Endothelial cell (in vitro differentiated cells): ENCODE measurements around the gene PML. TPM values are rescaled to one million over a fixed set of nuclear protein-coding genes. Genes with fewer than 3 reads are reported as not detected.

Source experiments
- DNase-seq: peaks from one replicate; pipeline ENCODE4 v3.0.0; 2021; ENCODE audit warnings: low spot score
- H3K27ac Mint-ChIP-seq: one replicate; pipeline ENCODE4 v1.8.0; 2021; ENCODE audit warnings: mixed read lengths, inconsistent platforms; ENCODE audit not compliant: unreplicated experiment
- H3K27me3 Mint-ChIP-seq: one replicate; pipeline ENCODE4 v1.8.0; 2021; ENCODE audit warnings: mild to moderate bottlenecking, moderate library complexity, mixed read lengths, inconsistent platforms; ENCODE audit not compliant: unreplicated experiment
- H3K36me3 Mint-ChIP-seq: one replicate; pipeline ENCODE4 v1.8.0; 2021; ENCODE audit warnings: mild to moderate bottlenecking, low read depth, mixed read lengths, inconsistent platforms; ENCODE audit not compliant: unreplicated experiment
- H3K4me1 Mint-ChIP-seq: one replicate; pipeline ENCODE4 v1.8.0; 2021; ENCODE audit warnings: mild to moderate bottlenecking, mixed read lengths, inconsistent platforms; ENCODE audit not compliant: unreplicated experiment
- H3K4me3 Mint-ChIP-seq: one replicate; pipeline ENCODE4 v1.8.0; 2021; ENCODE audit warnings: mild to moderate bottlenecking, mixed read lengths, inconsistent platforms; ENCODE audit not compliant: unreplicated experiment
- H3K9me3 Mint-ChIP-seq: one replicate; pipeline ENCODE4 v1.8.0; 2021; ENCODE audit warnings: mixed read lengths, inconsistent platforms; ENCODE audit not compliant: unreplicated experiment
- CTCF ChIP-seq: fragments of 200-600 bp; sonication (generic); IDR thresholded peaks from one replicate; pipeline ENCODE4 v1.5.0; 2021; ENCODE audit warnings: antibody characterized with exemption; ENCODE audit not compliant: unreplicated experiment
- total RNA-seq: library from RNA; stranded (reverse); fragmentation: NEBNext Ultra II Directional; extraction: Animal tissue kit (Norgen Biotek cat#: 25700); gene quantifications from one replicate; pipeline ENCODE4 v1.2.1, GENCODE V29; 2021; ENCODE audit not compliant: unreplicated experiment

PML gene
- total RNA-seq, 1 donor from 2014 or later, result 161 TPM

DNA sequence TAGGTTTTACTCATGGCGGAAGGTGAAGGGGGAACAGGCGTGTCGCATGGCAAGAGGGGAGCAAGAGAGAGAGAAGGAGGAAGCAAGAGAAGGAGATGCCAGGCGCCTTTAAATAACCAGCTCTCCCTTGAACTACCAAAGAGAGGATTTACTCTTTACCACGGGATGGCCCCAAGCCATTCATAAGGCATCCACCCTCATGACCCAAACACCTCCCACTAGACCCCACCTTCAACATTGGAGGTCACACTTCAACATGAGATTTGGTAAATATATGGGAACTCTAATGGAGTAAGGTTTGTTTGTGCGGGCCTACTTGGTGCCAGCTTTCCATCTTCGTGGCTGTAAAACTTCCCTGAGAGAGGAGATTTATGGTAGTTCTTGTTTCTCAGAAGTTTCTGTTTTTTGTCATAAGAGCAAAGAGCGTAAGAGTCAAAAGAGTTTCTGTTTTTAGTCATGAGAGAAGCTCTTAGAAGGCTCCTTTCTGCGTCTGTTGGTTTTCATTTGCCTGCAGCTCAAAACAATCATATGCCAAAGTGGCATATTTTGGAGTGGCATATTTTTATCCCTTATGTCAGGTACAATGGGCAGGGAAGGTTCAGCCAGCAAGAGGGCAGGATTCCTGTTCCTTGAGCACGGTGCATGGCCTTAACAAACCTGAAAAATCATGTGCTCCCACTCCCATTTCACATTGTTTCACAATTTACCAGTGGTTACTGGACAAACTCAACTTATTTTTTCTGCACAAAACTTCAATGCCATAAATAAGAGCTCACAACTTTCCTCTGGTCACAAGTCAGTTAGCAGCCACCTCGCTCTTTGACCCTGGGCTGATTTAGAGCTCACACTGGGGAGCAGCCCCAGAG is 12.5 kb downstream of the PML start:
- TF ChIP-seq CTCF, result no peak
- no peaks in the 10 kb centered on the region for H3K27me3 Mint-ChIP-seq
- H3K4me1 Mint-ChIP-seq, result peaks cover 60% of the 10 kb centered on the region
- DNase-seq, result no peak
- H3K36me3 Mint-ChIP-seq, result peaks cover 38% of the 10 kb centered on the region
- peak overlapping the region; percentile 68 for H3K27ac Mint-ChIP-seq
- no peaks in the 10 kb centered on the region for H3K9me3 Mint-ChIP-seq
- peak overlapping the region; percentile 84 for H3K4me3 Mint-ChIP-seq

DNA sequence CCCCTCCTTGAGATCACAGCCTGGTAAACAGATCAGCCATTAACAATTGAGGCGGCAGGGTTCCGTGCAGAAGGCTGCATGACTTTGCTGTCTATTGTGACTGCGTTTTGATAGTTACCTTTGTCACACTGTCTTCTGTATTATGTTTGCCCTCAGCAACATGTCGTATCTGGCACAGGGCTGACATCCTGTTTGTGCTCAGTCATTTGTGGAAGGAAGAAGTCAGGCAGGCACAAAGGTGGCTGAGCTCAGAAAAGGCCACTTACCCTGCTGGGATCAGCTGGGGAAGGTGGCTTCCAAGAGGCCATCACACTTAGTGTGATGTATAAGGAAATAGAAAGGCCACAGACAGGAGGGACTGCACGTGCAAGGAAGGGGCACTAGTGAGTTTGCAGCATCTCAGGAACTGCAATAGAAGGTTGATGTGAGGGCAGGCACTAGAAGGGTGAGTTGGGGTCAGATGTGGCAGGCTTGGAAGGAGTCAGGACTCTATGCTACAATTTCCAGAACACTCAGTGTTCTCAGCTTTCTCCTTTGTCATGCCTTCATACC is 13.4 kb downstream of the PML start:
- no peak for TF ChIP-seq CTCF
- peaks cover 38% of the 10 kb centered on the region for H3K36me3 Mint-ChIP-seq
- no peaks in the 10 kb centered on the region for H3K27me3 Mint-ChIP-seq
- no peak for DNase-seq
- no peaks in the 10 kb centered on the region for H3K9me3 Mint-ChIP-seq
- peak overlapping the region; percentile 73 for H3K4me3 Mint-ChIP-seq
- peak overlapping the region; percentile 59 for H3K27ac Mint-ChIP-seq
- peaks cover 67% of the 10 kb centered on the region for H3K4me1 Mint-ChIP-seq

GRCh38 chr15:74008901-74009300 is 14.4 kb downstream of the PML start:
- Mint-ChIP-seq H3K4me3 (no peak overlapping the region), H3K36me3 (peaks cover 34% of the 10 kb centered on the region), H3K27ac (peak overlapping the region; percentile 87), H3K4me1 (peaks cover 73% of the 10 kb centered on the region), H3K9me3 (no peaks in the 10 kb centered on the region), H3K27me3 (no peaks in the 10 kb centered on the region)
- no peak for TF ChIP-seq CTCF
- DNase-seq, result no peak

DNA sequence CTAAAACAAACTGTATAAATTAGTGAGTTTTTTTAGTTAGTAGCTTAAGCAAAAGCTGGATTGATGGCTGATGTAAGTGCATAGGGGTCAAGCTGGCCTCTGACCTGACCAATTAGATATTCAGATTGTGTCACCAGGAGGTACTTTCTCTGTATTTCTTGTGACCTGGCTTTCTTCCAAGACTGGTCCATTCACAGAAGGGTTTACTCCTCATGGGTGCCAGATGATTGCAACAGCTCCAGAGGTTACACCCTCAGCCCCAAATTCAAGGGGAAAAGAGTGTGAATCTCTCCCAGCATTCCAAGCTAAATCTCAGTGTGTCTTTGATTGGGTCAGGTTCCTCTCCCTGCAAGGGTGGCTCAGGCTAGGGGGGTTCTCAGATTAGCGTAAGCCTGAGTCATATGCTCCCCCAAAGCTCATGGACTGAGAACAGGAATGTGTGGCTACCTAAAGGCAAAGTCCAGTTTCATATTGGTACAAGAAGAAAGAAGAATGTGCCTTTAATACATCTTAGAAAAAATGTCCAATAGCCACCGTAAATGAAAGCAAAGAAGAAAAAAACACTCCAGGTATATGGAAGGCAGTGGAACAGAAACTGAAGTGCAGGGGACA is 16.5 kb downstream of the PML start:
- H3K4me1 Mint-ChIP-seq, result peaks cover 81% of the 10 kb centered on the region
- DNase-seq, result no peak
- H3K9me3 Mint-ChIP-seq, result no peaks in the 10 kb centered on the region
- H3K4me3 Mint-ChIP-seq, result no peak overlapping the region
- no peak for TF ChIP-seq CTCF
- peak overlapping the region; percentile 98 for H3K27ac Mint-ChIP-seq
- H3K36me3 Mint-ChIP-seq, result peaks cover 40% of the 10 kb centered on the region
- H3K27me3 Mint-ChIP-seq, result no peaks in the 10 kb centered on the region

- Mint-ChIP-seq H3K4me1 (peaks cover 77% of the 10 kb centered on the region), H3K27ac (peak overlapping the region; percentile 98), H3K4me3 (no peak overlapping the region), H3K9me3 (no peaks in the 10 kb centered on the region), H3K36me3 (peaks cover 36% of the 10 kb centered on the region), H3K27me3 (no peaks in the 10 kb centered on the region)
- no peak for TF ChIP-seq CTCF
- DNase-seq, result peak; percentile 65
Measured at GRCh38 chr15:74011610-74012009, 17.1 kb downstream of the PML start.
